Right ventricle myocardium superior (tissue), 1 donor: ENCODE data around the gene MVB12B. TPM values are rescaled to one million over a fixed set of nuclear protein-coding genes. Genes with fewer than 3 reads are reported as not detected.
A peak's percentile ranks its signal among the peaks of the same experiment; 100 is the strongest.
"Not testable (repeated sequence)": the region's sequence is repeated elsewhere in the genome, so short reads cannot be mapped to it uniquely, and the experiment has no call there.

Experiments used
- ATAC-seq: fragments of 200-7000 bp; cut with Tn5 transposase; one replicate; pipeline ENCODE4 v1.9.1; 2020; ENCODE audit warnings: mild to moderate bottlenecking; ENCODE audit not compliant: poor library complexity
- DNase-seq: peaks from one replicate; pipeline ENCODE4 v3.0.0-alpha.2; 2020
- intact Hi-C: fragments of 100-400 bp; cut with DNase I; formaldehyde crosslinking; loops from one replicate; pipeline ENCODE4 v1.11.2; 2022
- long read RNA-seq: library from polyadenylated mRNA; unstranded; transcript quantifications from one replicate; pipeline ENCODE4 v2.0.0, GENCODE V29; 2021
- total RNA-seq: library from RNA; stranded (reverse); fragmentation: NEBNext Ultra II Directional; extraction: Animal tissue kit (Norgen Biotek cat#: 25700); gene quantifications from one replicate; pipeline ENCODE4 v1.2.1, GENCODE V29; 2021
- donor health status: DM: no; HTN: yes; CAD: no; lungs with severe emphysema.

MVB12B gene
- total RNA-seq, result 11.5 TPM
- long read RNA-seq, full-length matches to known transcripts, result 7 of 20 reads
- long read RNA-seq, partial matches to known transcripts, result 11 of 20 reads
- long read RNA-seq, other reads (novel, unspliced or antisense), result 2 of 20 reads

GRCh38 chr9:126326228-126327005 lies at the start of gene MVB12B:
Gene MVB12B (plus strand): TSS chr9:126326829. CDS start chr9:126326930, 101 bp downstream.
- ATAC-seq (peak; percentile 60), DNase-seq (peak; percentile 60)
- intact Hi-C loops, result no loop called here

- intact Hi-C loops, result no loop called here
- DNase-seq (no peak), ATAC-seq (no peak)
Observed at GRCh38 chr9:126283799-126284465, 42.7 kb upstream of the MVB12B start.

- intact Hi-C loops, DNase-seq, ATAC-seq: not testable (repeated sequence)
Observed at GRCh38 chr9:126285652-126286051, 41.0 kb upstream of the MVB12B start.

GRCh38 chr9:126287166-126287866 lies 39.3 kb upstream of the MVB12B start:
- intact Hi-C loops, result no loop called here
- ATAC-seq (no peak), DNase-seq (no peak)

GRCh38 chr9:126290871-126291270 lies 35.8 kb upstream of the MVB12B start:
- intact Hi-C loops, result no loop called here
- no peak for ATAC-seq
- no peak for DNase-seq

- intact Hi-C loops, result no loop called here
- ATAC-seq (no peak), DNase-seq (no peak)
Observed at GRCh38 chr9:126291925-126292324, 34.7 kb upstream of the MVB12B start.

- DNase-seq (no peak), ATAC-seq (no peak)
- intact Hi-C loops, result no loop called here
Observed at GRCh38 chr9:126292736-126293521, 33.7 kb upstream of the MVB12B start.

GRCh38 chr9:126293522-126293889 lies 33.1 kb upstream of the MVB12B start:
- ATAC-seq, result no peak
- intact Hi-C loops, result no loop called here
- DNase-seq, result no peak

- intact Hi-C loops, result no loop called here
- DNase-seq (no peak), ATAC-seq (no peak)
Observed at GRCh38 chr9:126294331-126295081, 32.1 kb upstream of the MVB12B start.

GRCh38 chr9:126295082-126295477 lies 31.5 kb upstream of the MVB12B start:
- DNase-seq (no peak), ATAC-seq (no peak)
- intact Hi-C loops, result no loop called here

- ATAC-seq, result no peak
- intact Hi-C loops, result no loop called here
- DNase-seq, result no peak
Observed at GRCh38 chr9:126295516-126295915, 31.1 kb upstream of the MVB12B start.

GRCh38 chr9:126295936-126296600 lies 30.6 kb upstream of the MVB12B start:
- DNase-seq (no peak), ATAC-seq (no peak)
- intact Hi-C loops, result no loop called here

GRCh38 chr9:126296687-126297086 lies 29.9 kb upstream of the MVB12B start:
- intact Hi-C loops, result no loop called here
- DNase-seq, result no peak
- no peak for ATAC-seq

GRCh38 chr9:126297661-126298060 lies 29.0 kb upstream of the MVB12B start:
- ATAC-seq (no peak), DNase-seq (no peak)
- intact Hi-C loops, result no loop called here

GRCh38 chr9:126298063-126298801 lies 28.4 kb upstream of the MVB12B start:
- ATAC-seq (no peak), DNase-seq (no peak)
- intact Hi-C loops, result no loop called here

GRCh38 chr9:126299706-126300276 lies 26.8 kb upstream of the MVB12B start:
- DNase-seq (no peak), ATAC-seq (no peak)
- intact Hi-C loops, result loop anchor here (5.0 kb wide), 2 partner anchors 98 to 193 kb away; no protein-coding TSS in a partner anchor
